CD4-positive, alpha-beta T cell treated with Interleukin-10 for 1 hour (primary cell): ENCODE data around the gene CEMIP.

ENCODE experiments used
- DNase-seq: peaks from one replicate; pipeline ENCODE4 v3.0.0-alpha.2; 2020

The CEMIP gene

GRCh38 chr15:80789296-80789695 is 10.1 kb downstream of the CEMIP start:
- no peak for DNase-seq

DNA sequence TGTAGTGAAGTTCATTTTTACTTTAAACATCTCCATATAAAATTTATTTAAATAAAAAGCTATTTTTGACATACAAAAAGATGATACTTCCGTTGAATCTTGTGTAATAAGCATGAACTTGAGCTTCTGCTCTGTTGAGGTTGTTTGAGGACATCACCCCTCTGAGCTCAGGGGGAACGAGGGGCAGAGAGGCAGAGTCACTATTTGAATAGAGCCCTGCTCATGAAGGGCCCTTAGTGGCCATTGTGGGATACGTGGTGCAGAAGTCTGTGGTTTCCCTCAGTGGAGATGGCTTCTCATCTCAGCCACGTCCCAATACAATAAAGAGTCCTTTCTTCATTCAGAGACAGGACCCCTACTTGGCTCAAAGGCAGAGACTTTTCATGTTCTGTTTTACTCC is 10.6 kb downstream of the CEMIP start:
- no peak for DNase-seq

GRCh38 chr15:80790236-80790635 is 11.1 kb downstream of the CEMIP start:
- no peak for DNase-seq

DNA sequence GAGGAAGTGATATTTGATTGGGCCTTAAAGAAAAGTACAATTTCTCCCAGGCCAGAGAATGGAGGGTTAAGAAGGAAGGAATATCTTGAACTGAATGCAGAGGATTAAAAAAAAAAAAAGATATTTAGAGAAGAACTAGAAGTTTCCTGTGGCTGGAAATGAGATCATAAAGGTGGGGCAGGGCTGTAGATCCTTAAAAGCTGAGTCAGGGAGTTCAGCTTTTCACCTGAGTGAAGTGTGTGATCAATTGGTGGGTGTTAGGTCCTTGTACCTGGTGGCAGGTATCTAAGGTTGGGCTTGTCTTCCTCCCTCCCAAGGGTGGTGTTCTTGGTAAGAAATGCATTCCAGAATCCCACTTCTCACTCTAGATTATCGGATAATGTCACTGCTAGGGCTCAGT is 11.8 kb downstream of the CEMIP start:
- no peak for DNase-seq

DNA sequence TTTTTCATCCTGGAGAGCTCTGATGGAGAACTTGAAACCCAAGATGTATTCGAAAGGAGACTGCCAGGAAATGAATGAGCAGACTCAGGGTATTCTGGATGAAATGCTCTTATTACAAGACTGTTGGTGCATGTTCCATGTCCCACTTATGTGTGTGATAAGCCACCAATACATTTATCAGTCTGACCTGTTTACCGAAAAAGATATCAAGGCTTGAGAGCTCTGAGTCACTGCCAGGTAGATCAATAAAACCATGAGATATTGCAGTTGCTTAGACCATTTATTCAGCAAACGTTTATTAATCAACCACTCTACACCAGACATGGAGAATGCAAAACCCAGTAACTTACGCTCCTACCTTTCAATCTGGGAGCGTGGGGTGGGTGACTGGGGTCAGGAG is 17.2 kb downstream of the CEMIP start:
- no peak for DNase-seq

DNA sequence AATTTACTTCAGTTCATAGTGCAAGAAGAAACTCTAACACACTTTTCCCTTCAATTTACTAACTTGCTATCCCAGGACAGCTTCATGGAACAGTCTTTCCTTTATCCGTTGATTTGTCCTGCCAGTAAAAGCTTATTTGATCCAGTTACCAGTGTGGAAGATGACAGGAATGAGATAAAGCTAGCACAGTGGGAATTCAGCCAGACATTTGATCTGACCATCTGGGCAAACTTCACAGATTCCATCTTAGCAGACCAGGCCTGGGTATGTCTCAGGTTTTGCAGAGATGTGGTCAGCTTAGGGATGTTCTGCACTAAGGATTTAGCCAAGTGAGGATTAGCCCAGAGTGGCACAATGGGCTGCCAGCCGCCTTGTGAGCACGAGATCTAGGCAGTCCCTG is 19.7 kb downstream of the CEMIP start:
- DNase-seq, result no peak

DNA sequence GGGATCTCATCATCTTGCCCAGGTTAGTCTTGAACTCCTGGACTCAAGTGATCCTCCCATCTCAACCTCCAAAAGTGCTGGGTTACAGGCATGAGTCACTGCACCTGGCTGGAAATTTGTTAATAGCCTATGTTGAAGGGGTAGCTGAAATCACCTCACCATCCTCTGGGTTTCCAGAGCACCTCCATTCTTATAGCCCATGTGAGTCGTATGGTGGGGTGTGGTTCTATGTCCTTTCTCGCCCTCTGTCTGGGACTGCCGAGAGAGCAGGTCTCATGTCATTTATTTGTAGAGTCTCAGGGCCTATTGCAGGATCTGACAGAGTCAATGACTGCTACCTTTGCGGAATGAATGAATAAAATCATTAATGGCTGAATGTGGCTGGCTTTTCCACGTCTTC is 20.9 kb downstream of the CEMIP start:
- no peak for DNase-seq

- DNase-seq, result no peak
These were observed 22.9 kb downstream of the CEMIP start for GRCh38 chr15:80801891-80802680.

- DNase-seq, result no peak
These were observed 24.7 kb downstream of the CEMIP start for GRCh38 chr15:80803580-80804525.

DNA sequence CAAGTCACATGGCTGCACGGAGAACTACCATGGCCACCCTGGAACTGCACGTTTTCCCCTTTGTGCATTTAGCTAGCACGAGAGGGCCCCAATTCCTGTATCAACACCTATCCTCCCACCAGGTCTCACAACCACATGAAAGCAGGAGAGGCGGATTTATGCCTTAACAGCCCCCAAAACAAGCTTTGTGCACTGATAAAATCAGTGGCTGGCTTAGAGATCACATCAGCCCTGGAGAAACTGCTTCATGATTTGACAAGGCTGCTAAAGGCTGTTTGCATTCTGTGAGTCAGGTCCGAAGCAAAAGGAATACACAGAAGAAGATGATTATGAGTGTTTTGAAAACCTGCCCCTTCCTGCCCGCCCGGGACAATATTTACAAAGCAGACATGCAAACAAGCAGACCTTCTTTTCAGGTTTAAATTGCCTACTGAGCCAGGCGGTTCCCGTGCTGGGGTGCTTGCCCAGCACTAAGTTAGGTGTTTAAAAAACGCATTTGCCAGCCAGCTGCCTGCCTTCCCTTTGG is 25.9 kb downstream of the CEMIP start:
- no peak for DNase-seq

GRCh38 chr15:80811781-80812315 is 32.7 kb downstream of the CEMIP start:
- DNase-seq, result no peak

- no peak for DNase-seq
These were observed 35.9 kb downstream of the CEMIP start for GRCh38 chr15:80815106-80815505.

- DNase-seq, result no peak
These were observed 37.0 kb downstream of the CEMIP start for GRCh38 chr15:80816049-80816653.

- DNase-seq, result no peak
These were observed 37.8 kb downstream of the CEMIP start for GRCh38 chr15:80816936-80817335.

- no peak for DNase-seq
These were observed 38.7 kb downstream of the CEMIP start for GRCh38 chr15:80817901-80818300.

DNA sequence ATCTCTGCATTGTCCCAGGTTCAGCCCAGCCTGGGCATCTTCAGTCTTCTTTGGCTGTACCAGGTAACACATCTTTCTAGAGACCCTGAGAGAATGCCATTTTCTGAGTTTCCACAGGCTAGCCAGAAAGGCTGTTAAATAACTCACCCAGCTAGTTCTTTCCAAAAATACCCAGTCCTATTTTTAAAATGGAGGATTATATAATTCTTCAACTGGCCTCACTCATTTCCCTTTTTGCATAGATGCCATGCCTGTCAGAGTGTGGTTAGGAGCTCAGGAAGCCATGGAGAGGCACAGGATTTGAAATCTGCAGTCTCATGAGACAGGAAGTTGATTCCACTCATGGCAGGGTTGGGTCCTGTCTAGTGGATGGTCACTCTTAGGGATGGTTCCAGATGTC is 39.8 kb downstream of the CEMIP start:
- DNase-seq, result no peak

GRCh38 chr15:80820092-80820491 is 40.9 kb downstream of the CEMIP start:
- no peak for DNase-seq

- DNase-seq, result no peak
These were observed 43.1 kb downstream of the CEMIP start for GRCh38 chr15:80822256-80822655.

GRCh38 chr15:80822676-80823075 is 43.5 kb downstream of the CEMIP start:
- DNase-seq, result no peak

- DNase-seq, result no peak
These were observed 44.0 kb downstream of the CEMIP start for GRCh38 chr15:80823120-80823519.

DNA sequence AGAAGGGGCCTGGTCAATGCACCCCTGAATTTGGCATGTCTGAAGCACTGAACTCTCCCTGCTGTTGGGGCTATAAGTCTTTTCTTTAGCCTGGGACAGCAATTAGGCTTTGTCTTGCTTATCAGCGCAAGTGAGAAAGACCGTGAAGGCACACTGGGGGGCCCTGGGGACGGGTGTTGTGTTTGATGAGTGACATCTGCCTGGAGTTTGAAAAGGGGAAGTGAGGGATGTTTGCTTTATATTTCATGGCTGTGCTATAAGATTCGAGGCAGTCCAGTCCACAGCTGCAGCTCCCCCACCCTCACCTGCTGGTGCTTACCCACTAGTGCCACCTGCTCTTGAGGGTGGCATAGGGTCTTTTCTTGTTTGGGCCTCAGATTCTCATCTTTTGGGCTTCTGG is 44.8 kb downstream of the CEMIP start:
- no peak for DNase-seq

- no peak for DNase-seq
These were observed 46.3 kb downstream of the CEMIP start for GRCh38 chr15:80825361-80826030.

- no peak for DNase-seq
These were observed 49.6 kb downstream of the CEMIP start for GRCh38 chr15:80828796-80829195.
